Middle frontal gyrus (tissue), 1 donor: ENCODE measurements around the gene ZNF280A.
"Not testable (repeated sequence)": the region's sequence is repeated elsewhere in the genome, so short reads cannot be mapped to it uniquely, and the experiment has no call there.

Source experiments
- DNase-seq: peaks from one replicate; pipeline ENCODE4 v3.0.0-alpha.2; 2015; ENCODE audit warnings: low spot score; ENCODE audit errors: extremely low spot score

The ZNF280A gene

GRCh38 chr22:22546490-22546889, 26.4 kb upstream of the ZNF280A start:
- no peak for DNase-seq

- no peak for DNase-seq
Measured at GRCh38 chr22:22545084-22545483, 25.0 kb upstream of the ZNF280A start.

- DNase-seq: no peak
Measured at GRCh38 chr22:22538226-22538989, 18.3 kb upstream of the ZNF280A start.

- DNase-seq: no peak
Measured at GRCh38 chr22:22536916-22537315, 16.8 kb upstream of the ZNF280A start.

GRCh38 chr22:22536515-22536914, 16.4 kb upstream of the ZNF280A start:
- DNase-seq: no peak

- no peak for DNase-seq
Measured at GRCh38 chr22:22535662-22536061, 15.6 kb upstream of the ZNF280A start.

GRCh38 chr22:22534604-22535415, 14.7 kb upstream of the ZNF280A start:
- no peak for DNase-seq

GRCh38 chr22:22533863-22534262, 13.8 kb upstream of the ZNF280A start:
- no peak for DNase-seq

- no peak for DNase-seq
Measured at GRCh38 chr22:22533417-22533816, 13.3 kb upstream of the ZNF280A start.

- not testable (repeated sequence) for DNase-seq
Measured at GRCh38 chr22:22532547-22533071, 12.5 kb upstream of the ZNF280A start.

GRCh38 chr22:22531770-22532546, 11.9 kb upstream of the ZNF280A start:
- no peak for DNase-seq

GRCh38 chr22:22528780-22529179, 8.7 kb upstream of the ZNF280A start:
- DNase-seq: no peak

GRCh38 chr22:22527312-22527711, 7.2 kb upstream of the ZNF280A start:
- no peak for DNase-seq

GRCh38 chr22:22526125-22526912, 6.2 kb upstream of the ZNF280A start:
- no peak for DNase-seq

GRCh38 chr22:22523494-22523893, 3.4 kb upstream of the ZNF280A start:
- DNase-seq: no peak

GRCh38 chr22:22521631-22522030, 1.6 kb upstream of the ZNF280A start:
- no peak for DNase-seq

- no peak for DNase-seq
Measured at GRCh38 chr22:22520667-22521602, 865 bp upstream of the ZNF280A start.

GRCh38 chr22:22519591-22519990, 479 bp downstream of the ZNF280A start:
- DNase-seq: no peak

GRCh38 chr22:22516992-22517391, 3.1 kb downstream of the ZNF280A start:
- DNase-seq: no peak

- DNase-seq: no peak
Measured at GRCh38 chr22:22515890-22516289, 4.2 kb downstream of the ZNF280A start.
